IPS-18c (cell line): ENCODE measurements around the gene SERPINB6.
"Not testable (repeated sequence)": the region's sequence is repeated elsewhere in the genome, so short reads cannot be mapped to it uniquely, and the experiment has no call there.

Experiments
- H3K4me3 ChIP-seq: 2 replicates; pipeline ENCODE4 v1.7.0; 2013; ENCODE audit warnings: low read depth, mild to moderate bottlenecking, low read length, moderate library complexity; ENCODE audit not compliant: insufficient read depth
- H3K9me3 ChIP-seq: one replicate; pipeline ENCODE4 v1.6.1; 2013; ENCODE audit warnings: mild to moderate bottlenecking, low read length, moderate library complexity; ENCODE audit not compliant: control insufficient read depth, insufficient read depth

SERPINB6 gene

GRCh38 chr6:2951728-2952127 is 19.6 kb downstream of the SERPINB6 start:
- H3K9me3 ChIP-seq, result no peaks in the 10 kb centered on the region

GRCh38 chr6:2950713-2951112 is 20.7 kb downstream of the SERPINB6 start:
- Histone ChIP-seq H3K4me3 (no peak overlapping the region), H3K9me3 (no peaks in the 10 kb centered on the region)

More at GRCh38 chr6:2951728-2952127, 19.6 kb downstream of the SERPINB6 start:
- no peak overlapping the region for H3K4me3 ChIP-seq

- Histone ChIP-seq H3K9me3 (no peaks in the 10 kb centered on the region), H3K4me3 (no peak overlapping the region)
Measured at GRCh38 chr6:2949536-2950083, 21.8 kb downstream of the SERPINB6 start.

- no peaks in the 10 kb centered on the region for H3K9me3 ChIP-seq
- no peak overlapping the region for H3K4me3 ChIP-seq
Measured at GRCh38 chr6:2949121-2949520, 22.2 kb downstream of the SERPINB6 start.

GRCh38 chr6:2948228-2949025 is 22.9 kb downstream of the SERPINB6 start:
- Histone ChIP-seq H3K4me3 (no peak overlapping the region), H3K9me3 (no peaks in the 10 kb centered on the region)

GRCh38 chr6:2947445-2947844 is 23.9 kb downstream of the SERPINB6 start:
- H3K4me3 ChIP-seq, result no peak overlapping the region

GRCh38 chr6:2945153-2945452 is 26.3 kb downstream of the SERPINB6 start:
- Histone ChIP-seq H3K9me3 (no peaks in the 10 kb centered on the region), H3K4me3 (no peak overlapping the region)

More at GRCh38 chr6:2947445-2947844, 23.9 kb downstream of the SERPINB6 start:
- H3K9me3 ChIP-seq, result no peaks in the 10 kb centered on the region

- Histone ChIP-seq H3K9me3 (no peaks in the 10 kb centered on the region), H3K4me3 (no peak overlapping the region)
Measured at GRCh38 chr6:2944405-2945152, 26.8 kb downstream of the SERPINB6 start.

GRCh38 chr6:2943564-2943955 is 27.8 kb downstream of the SERPINB6 start:
- no peaks in the 10 kb centered on the region for H3K9me3 ChIP-seq
- H3K4me3 ChIP-seq, result no peak overlapping the region

GRCh38 chr6:2942914-2943563 is 28.3 kb downstream of the SERPINB6 start:
- no peaks in the 10 kb centered on the region for H3K9me3 ChIP-seq
- no peak overlapping the region for H3K4me3 ChIP-seq

GRCh38 chr6:2942116-2942515 is 29.3 kb downstream of the SERPINB6 start:
- H3K4me3 ChIP-seq, H3K9me3 ChIP-seq: not testable (repeated sequence)

GRCh38 chr6:2940851-2941250 is 30.5 kb downstream of the SERPINB6 start:
- Histone ChIP-seq H3K9me3 (no peaks in the 10 kb centered on the region), H3K4me3 (no peak overlapping the region)

- H3K4me3 ChIP-seq, result no peak overlapping the region
- H3K9me3 ChIP-seq, result no peaks in the 10 kb centered on the region
Measured at GRCh38 chr6:2940010-2940850, 31.1 kb downstream of the SERPINB6 start.

- Histone ChIP-seq H3K4me3 (no peak overlapping the region), H3K9me3 (no peaks in the 10 kb centered on the region)
Measured at GRCh38 chr6:2939315-2940009, 31.9 kb downstream of the SERPINB6 start.

- H3K4me3 ChIP-seq, result no peak overlapping the region
- no peaks in the 10 kb centered on the region for H3K9me3 ChIP-seq
Measured at GRCh38 chr6:2938632-2939083, 32.7 kb downstream of the SERPINB6 start.

- Histone ChIP-seq H3K4me3 (no peak overlapping the region; the same call in 1 of the 2 replicates), H3K9me3 (no peaks in the 10 kb centered on the region)
Measured at GRCh38 chr6:2938004-2938631, 33.2 kb downstream of the SERPINB6 start.
